PFSK-1 (cell line): ENCODE results near the gene AIF1L.

Experiments
- POLR2AphosphoS5 ChIP-seq: IDR thresholded peaks from 2 replicates; pipeline ENCODE4 v1.6.1; 2012; ENCODE audit warnings: low read depth, mild to moderate bottlenecking, control low read depth, low read length, moderate library complexity
- TAF1 ChIP-seq: IDR thresholded peaks from 2 replicates; pipeline ENCODE4 v1.6.1; 2012; ENCODE audit warnings: low read length, control low read depth, borderline replicate concordance; ENCODE audit not compliant: insufficient read depth
- TF ChIP-seq, protein P1 (sequence below), 2 experiments: IDR thresholded peaks; 2 replicates each; pipeline versions ENCODE4 v1.6.1 to v1.8.0; 2011 to 2012; ENCODE audit warnings: low read depth in 2 of 2, low read length in 2 of 2, control low read depth in 1 of 2, inconsistent platforms in 1 of 2, mild to moderate bottlenecking in 1 of 2, moderate library complexity in 1 of 2; ENCODE audit not compliant: insufficient read depth in 1 of 2

DNA sequence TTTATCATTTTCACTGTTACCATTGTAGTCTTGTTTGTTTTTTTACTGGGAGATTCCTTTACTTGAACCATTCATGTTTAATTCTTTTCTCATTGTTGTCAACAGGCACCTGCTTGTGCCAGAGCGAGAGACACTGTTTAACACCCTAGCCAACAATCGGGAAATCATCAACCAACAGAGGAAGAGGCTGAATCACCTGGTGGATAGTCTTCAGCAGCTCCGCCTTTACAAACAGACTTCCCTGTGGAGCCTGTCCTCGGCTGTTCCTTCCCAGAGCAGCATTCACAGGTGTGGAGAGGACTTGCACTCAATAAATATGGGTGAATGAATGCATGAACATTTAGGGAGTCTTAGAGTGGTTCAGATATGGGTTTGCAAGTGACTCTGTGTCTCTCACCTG lies 66.6 kb downstream of the AIF1L start:
- TF ChIP-seq POLR2AphosphoS5 (no peak), TAF1 (no peak)
- TF ChIP-seq, protein P1, sequence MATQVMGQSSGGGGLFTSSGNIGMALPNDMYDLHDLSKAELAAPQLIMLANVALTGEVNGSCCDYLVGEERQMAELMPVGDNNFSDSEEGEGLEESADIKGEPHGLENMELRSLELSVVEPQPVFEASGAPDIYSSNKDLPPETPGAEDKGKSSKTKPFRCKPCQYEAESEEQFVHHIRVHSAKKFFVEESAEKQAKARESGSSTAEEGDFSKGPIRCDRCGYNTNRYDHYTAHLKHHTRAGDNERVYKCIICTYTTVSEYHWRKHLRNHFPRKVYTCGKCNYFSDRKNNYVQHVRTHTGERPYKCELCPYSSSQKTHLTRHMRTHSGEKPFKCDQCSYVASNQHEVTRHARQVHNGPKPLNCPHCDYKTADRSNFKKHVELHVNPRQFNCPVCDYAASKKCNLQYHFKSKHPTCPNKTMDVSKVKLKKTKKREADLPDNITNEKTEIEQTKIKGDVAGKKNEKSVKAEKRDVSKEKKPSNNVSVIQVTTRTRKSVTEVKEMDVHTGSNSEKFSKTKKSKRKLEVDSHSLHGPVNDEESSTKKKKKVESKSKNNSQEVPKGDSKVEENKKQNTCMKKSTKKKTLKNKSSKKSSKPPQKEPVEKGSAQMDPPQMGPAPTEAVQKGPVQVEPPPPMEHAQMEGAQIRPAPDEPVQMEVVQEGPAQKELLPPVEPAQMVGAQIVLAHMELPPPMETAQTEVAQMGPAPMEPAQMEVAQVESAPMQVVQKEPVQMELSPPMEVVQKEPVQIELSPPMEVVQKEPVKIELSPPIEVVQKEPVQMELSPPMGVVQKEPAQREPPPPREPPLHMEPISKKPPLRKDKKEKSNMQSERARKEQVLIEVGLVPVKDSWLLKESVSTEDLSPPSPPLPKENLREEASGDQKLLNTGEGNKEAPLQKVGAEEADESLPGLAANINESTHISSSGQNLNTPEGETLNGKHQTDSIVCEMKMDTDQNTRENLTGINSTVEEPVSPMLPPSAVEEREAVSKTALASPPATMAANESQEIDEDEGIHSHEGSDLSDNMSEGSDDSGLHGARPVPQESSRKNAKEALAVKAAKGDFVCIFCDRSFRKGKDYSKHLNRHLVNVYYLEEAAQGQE (IDR thresholded peaks at IDR 0.05; ENCODE audit: insufficient read depth in 1 of 2, low read depth in 2 of 2, low read length in 2 of 2) = no peak
